Measurements from ENCODE around the gene TRIM41.
"Not testable (repeated sequence)": the region's sequence is repeated elsewhere in the genome, so short reads cannot be mapped to it uniquely, and the experiment has no call there.

The TRIM41 gene

GRCh38 chr5:181223058-181223728, at the start of gene TRIM41:
Gene TRIM41 (plus strand): TSS chr5:181223281. CDS start chr5:181224000, 719 bp downstream.
- DNase-seq (ENCODE audit: insufficient read length, low spot score) (peak; percentile 79), FAIRE-seq (no peak)
- peak; percentile 66 for TF ChIP-seq POLR2A (IDR thresholded peaks at IDR 0.05; ENCODE audit: low read depth, low read length)

- FAIRE-seq: no peak
- no peak for DNase-seq (ENCODE audit: insufficient read length, low spot score)
- TF ChIP-seq POLR2A (IDR thresholded peaks at IDR 0.05; ENCODE audit: low read depth, low read length): no peak
Measured at GRCh38 chr5:181173420-181174342, 49.4 kb upstream of the TRIM41 start.

- no peak for TF ChIP-seq POLR2A (IDR thresholded peaks at IDR 0.05; ENCODE audit: low read depth, low read length)
- no peak for FAIRE-seq
- DNase-seq (ENCODE audit: insufficient read length, low spot score): no peak
Measured at GRCh38 chr5:181176254-181176952, 46.7 kb upstream of the TRIM41 start.

GRCh38 chr5:181177559-181177958, 45.5 kb upstream of the TRIM41 start:
- DNase-seq (ENCODE audit: insufficient read length, low spot score); FAIRE-seq: not testable (repeated sequence)

GRCh38 chr5:181181650-181182565, 41.2 kb upstream of the TRIM41 start:
- DNase-seq (ENCODE audit: insufficient read length, low spot score): peak; percentile 48
- no peak for TF ChIP-seq POLR2A (IDR thresholded peaks at IDR 0.05; ENCODE audit: low read depth, low read length)
- no peak for FAIRE-seq

GRCh38 chr5:181182651-181183050, 40.4 kb upstream of the TRIM41 start:
- no peak for FAIRE-seq
- TF ChIP-seq POLR2A (IDR thresholded peaks at IDR 0.05; ENCODE audit: low read depth, low read length): no peak
- DNase-seq (ENCODE audit: insufficient read length, low spot score): no peak

GRCh38 chr5:181184845-181185216, 38.2 kb upstream of the TRIM41 start:
- DNase-seq (ENCODE audit: insufficient read length, low spot score): no peak
- TF ChIP-seq POLR2A (IDR thresholded peaks at IDR 0.05; ENCODE audit: low read depth, low read length): no peak
- FAIRE-seq: no peak

- no peak for FAIRE-seq
- no peak for DNase-seq (ENCODE audit: insufficient read length, low spot score)
- TF ChIP-seq POLR2A (IDR thresholded peaks at IDR 0.05; ENCODE audit: low read depth, low read length): no peak
Measured at GRCh38 chr5:181185560-181185959, 37.5 kb upstream of the TRIM41 start.

- TF ChIP-seq POLR2A (IDR thresholded peaks at IDR 0.05; ENCODE audit: low read depth, low read length): no peak
- FAIRE-seq (no peak), DNase-seq (ENCODE audit: insufficient read length, low spot score) (no peak)
Measured at GRCh38 chr5:181186022-181186421, 37.1 kb upstream of the TRIM41 start.

GRCh38 chr5:181186986-181187499, 36.0 kb upstream of the TRIM41 start:
- no peak for FAIRE-seq

GRCh38 chr5:181187500-181188213, 35.4 kb upstream of the TRIM41 start:
- FAIRE-seq: no peak
- no peak for TF ChIP-seq POLR2A (IDR thresholded peaks at IDR 0.05; ENCODE audit: low read depth, low read length)
- peak; percentile 49 for DNase-seq (ENCODE audit: insufficient read length, low spot score)

More at GRCh38 chr5:181186986-181187499, 36.0 kb upstream of the TRIM41 start:
- no peak for DNase-seq (ENCODE audit: insufficient read length, low spot score)
- no peak for TF ChIP-seq POLR2A (IDR thresholded peaks at IDR 0.05; ENCODE audit: low read depth, low read length)

- no peak for TF ChIP-seq POLR2A (IDR thresholded peaks at IDR 0.05; ENCODE audit: low read depth, low read length)
- FAIRE-seq (no peak), DNase-seq (ENCODE audit: insufficient read length, low spot score) (no peak)
Measured at GRCh38 chr5:181188700-181189362, 34.2 kb upstream of the TRIM41 start.

Data from H54 (cell line).